ENCODE measurements around the gene EFL1.

GRCh38 chr15:82298520-82298919 is 36.0 kb upstream of the EFL1 start:
- TF ChIP-seq CTCF (IDR thresholded peaks at IDR 0.05) (no peak), POLR2A (IDR thresholded peaks at IDR 0.05) (no peak)
